Liver (tissue), 3 donors: ENCODE measurements around the gene NFATC1.

Source experiments
- GABPA ChIP-seq, 2 donors: IDR thresholded peaks in 1 of 2; conservative IDR thresholded peaks in 1 of 2; 2 replicates each; pipeline ENCODE4 v1.6.1; 2016; ENCODE audit warnings: antibody characterized with exemption in 2 of 2, mild to moderate bottlenecking in 1 of 2, moderate library complexity in 1 of 2
- TAF1 ChIP-seq: conservative IDR thresholded peaks from 2 replicates; pipeline ENCODE4 v1.6.1; 2016; ENCODE audit warnings: antibody characterized with exemption, mild to moderate bottlenecking
- TF ChIP-seq, protein P1 (sequence below): fragments of 150-350 bp; IDR thresholded peaks from 2 replicates; pipeline ENCODE4 v1.5.1; 2017; ENCODE audit warnings: improper control_type of control experiment, low read depth, low read length; ENCODE audit not compliant: missing input control
- TF ChIP-seq, protein P2 (sequence below): IDR thresholded peaks from 2 replicates; pipeline ENCODE4 v1.6.1; 2016; ENCODE audit warnings: antibody characterized with exemption
- TF ChIP-seq, protein P3 (sequence below): IDR thresholded peaks from 2 replicates; pipeline ENCODE4 v1.6.1; 2016; ENCODE audit warnings: antibody characterized with exemption, mild to moderate bottlenecking
- TF ChIP-seq, protein P4 (sequence below): IDR thresholded peaks from 2 replicates; pipeline ENCODE4 v1.6.1; 2016; ENCODE audit warnings: antibody characterized with exemption
- TF ChIP-seq, protein P5 (sequence below): IDR thresholded peaks from 2 replicates; pipeline ENCODE4 v1.6.1; 2016; ENCODE audit warnings: antibody characterized with exemption
- donor health status: healthy.
- donor health status: healthy.

DNA sequence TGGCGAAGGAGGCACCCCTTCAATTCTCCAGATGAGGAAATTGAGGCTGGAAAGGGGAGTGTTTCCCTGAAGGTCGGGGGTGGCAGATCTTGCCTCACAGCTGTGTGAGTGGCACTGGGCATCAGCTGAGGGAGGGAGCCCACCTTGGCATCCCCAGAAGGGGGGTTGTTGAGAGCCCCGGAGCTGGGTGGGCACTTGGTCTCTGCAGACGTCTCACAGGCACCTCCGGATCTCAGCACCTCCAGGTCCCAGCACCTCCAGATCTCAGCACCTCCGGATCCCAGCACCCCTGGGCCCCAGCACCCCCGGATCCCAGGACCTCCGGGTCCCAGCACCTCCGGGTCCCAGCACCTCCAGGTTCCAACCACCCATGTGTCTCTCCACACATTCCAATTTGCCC lies 137.9 kb downstream of the NFATC1 start:
- TF ChIP-seq, protein P1, sequence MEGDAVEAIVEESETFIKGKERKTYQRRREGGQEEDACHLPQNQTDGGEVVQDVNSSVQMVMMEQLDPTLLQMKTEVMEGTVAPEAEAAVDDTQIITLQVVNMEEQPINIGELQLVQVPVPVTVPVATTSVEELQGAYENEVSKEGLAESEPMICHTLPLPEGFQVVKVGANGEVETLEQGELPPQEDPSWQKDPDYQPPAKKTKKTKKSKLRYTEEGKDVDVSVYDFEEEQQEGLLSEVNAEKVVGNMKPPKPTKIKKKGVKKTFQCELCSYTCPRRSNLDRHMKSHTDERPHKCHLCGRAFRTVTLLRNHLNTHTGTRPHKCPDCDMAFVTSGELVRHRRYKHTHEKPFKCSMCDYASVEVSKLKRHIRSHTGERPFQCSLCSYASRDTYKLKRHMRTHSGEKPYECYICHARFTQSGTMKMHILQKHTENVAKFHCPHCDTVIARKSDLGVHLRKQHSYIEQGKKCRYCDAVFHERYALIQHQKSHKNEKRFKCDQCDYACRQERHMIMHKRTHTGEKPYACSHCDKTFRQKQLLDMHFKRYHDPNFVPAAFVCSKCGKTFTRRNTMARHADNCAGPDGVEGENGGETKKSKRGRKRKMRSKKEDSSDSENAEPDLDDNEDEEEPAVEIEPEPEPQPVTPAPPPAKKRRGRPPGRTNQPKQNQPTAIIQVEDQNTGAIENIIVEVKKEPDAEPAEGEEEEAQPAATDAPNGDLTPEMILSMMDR, result no peak
- TF ChIP-seq TAF1, result no peak
- TF ChIP-seq, protein P2, sequence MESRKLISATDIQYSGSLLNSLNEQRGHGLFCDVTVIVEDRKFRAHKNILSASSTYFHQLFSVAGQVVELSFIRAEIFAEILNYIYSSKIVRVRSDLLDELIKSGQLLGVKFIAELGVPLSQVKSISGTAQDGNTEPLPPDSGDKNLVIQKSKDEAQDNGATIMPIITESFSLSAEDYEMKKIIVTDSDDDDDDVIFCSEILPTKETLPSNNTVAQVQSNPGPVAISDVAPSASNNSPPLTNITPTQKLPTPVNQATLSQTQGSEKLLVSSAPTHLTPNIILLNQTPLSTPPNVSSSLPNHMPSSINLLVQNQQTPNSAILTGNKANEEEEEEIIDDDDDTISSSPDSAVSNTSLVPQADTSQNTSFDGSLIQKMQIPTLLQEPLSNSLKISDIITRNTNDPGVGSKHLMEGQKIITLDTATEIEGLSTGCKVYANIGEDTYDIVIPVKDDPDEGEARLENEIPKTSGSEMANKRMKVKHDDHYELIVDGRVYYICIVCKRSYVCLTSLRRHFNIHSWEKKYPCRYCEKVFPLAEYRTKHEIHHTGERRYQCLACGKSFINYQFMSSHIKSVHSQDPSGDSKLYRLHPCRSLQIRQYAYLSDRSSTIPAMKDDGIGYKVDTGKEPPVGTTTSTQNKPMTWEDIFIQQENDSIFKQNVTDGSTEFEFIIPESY, result no peak
- TF ChIP-seq, protein P3, sequence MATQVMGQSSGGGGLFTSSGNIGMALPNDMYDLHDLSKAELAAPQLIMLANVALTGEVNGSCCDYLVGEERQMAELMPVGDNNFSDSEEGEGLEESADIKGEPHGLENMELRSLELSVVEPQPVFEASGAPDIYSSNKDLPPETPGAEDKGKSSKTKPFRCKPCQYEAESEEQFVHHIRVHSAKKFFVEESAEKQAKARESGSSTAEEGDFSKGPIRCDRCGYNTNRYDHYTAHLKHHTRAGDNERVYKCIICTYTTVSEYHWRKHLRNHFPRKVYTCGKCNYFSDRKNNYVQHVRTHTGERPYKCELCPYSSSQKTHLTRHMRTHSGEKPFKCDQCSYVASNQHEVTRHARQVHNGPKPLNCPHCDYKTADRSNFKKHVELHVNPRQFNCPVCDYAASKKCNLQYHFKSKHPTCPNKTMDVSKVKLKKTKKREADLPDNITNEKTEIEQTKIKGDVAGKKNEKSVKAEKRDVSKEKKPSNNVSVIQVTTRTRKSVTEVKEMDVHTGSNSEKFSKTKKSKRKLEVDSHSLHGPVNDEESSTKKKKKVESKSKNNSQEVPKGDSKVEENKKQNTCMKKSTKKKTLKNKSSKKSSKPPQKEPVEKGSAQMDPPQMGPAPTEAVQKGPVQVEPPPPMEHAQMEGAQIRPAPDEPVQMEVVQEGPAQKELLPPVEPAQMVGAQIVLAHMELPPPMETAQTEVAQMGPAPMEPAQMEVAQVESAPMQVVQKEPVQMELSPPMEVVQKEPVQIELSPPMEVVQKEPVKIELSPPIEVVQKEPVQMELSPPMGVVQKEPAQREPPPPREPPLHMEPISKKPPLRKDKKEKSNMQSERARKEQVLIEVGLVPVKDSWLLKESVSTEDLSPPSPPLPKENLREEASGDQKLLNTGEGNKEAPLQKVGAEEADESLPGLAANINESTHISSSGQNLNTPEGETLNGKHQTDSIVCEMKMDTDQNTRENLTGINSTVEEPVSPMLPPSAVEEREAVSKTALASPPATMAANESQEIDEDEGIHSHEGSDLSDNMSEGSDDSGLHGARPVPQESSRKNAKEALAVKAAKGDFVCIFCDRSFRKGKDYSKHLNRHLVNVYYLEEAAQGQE, result no peak
- TF ChIP-seq, protein P4, sequence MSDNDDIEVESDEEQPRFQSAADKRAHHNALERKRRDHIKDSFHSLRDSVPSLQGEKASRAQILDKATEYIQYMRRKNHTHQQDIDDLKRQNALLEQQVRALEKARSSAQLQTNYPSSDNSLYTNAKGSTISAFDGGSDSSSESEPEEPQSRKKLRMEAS, result no peak
- no peak for TF ChIP-seq GABPA (IDR thresholded peaks at IDR 0.05 in 1 of 2, conservative IDR thresholded peaks at IDR 0.05 in 1 of 2)
- TF ChIP-seq, protein P5, sequence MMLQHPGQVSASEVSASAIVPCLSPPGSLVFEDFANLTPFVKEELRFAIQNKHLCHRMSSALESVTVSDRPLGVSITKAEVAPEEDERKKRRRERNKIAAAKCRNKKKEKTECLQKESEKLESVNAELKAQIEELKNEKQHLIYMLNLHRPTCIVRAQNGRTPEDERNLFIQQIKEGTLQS, result no peak
